Left colon (tissue), 2 donors: ENCODE measurements around the gene PSORS1C1. TPM values are rescaled to one million over a fixed set of nuclear protein-coding genes. Genes with fewer than 3 reads are reported as not detected.
"Not testable (repeated sequence)": the region's sequence is repeated elsewhere in the genome, so short reads cannot be mapped to it uniquely, and the experiment has no call there.

Source experiments
- ATAC-seq: fragments of 200-7000 bp; cut with Tn5 transposase; one replicate; pipeline ENCODE4 v1.9.1; 2020; ENCODE audit warnings: mild to moderate bottlenecking, moderate library complexity
- DNase-seq, 2 donors: peaks; one replicate each; pipeline ENCODE4 v3.0.0-alpha.2; 2020
- intact Hi-C, 2 donors: fragments of 100-400 bp; cut with DNase I in 1 of 2; cut with micrococcal nuclease in 1 of 2; formaldehyde crosslinking; loops; one replicate each; pipeline versions ENCODE4 v1.11.2 to v1.14.0; 2022; cut with DNase I, micrococcal nuclease
- total RNA-seq, 2 donors: library from RNA; stranded (reverse); fragmentation: NEBNext Ultra II Directional; extraction: Animal tissue kit (Norgen Biotek cat#: 25700); gene quantifications; one replicate each; pipeline ENCODE4 v1.2.1, GENCODE V29; 2021
- donor health status: DM: no; HTN: no; CAD: no.
- donor health status: DM: yes; HTN: yes; CAD: no.

PSORS1C1 gene
- total RNA-seq, 2 donors from 2014 or later = 4.9 to 6.7 TPM

DNA sequence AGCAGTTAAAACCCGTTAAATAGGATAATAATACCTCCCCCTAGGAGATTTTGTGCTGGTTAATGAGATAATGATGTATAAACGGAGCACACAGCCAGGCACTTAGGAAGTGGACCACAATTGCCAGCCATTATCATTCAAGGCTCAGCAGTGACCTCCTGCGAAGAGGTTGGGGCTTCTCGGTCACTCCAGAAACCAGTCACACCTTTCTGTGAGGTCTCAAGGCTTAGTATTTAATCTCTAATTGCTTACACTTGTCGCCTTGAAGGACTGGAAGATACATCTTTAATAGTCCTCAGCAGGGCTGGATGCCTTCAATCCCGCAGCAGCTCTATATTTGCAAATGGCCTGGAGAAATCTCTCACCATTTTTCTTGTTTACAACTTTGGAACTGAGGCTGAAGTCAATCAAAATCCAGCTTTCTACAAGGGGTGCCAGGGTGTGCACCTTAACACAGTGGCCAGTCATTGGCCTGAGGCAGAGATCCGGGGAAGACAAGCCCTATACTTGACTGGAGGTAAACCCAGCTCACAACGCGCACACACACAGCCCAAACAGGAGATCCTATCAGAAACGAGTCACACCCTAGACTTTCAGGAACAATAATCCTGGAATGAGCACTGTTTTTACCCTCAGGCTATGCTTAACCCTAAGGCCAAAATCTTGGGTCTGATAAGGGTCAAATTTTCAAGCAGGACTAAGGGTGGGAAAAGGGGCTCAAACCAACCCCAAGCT is 54.7 kb downstream of the PSORS1C1 start:
- intact Hi-C loops = no loop called here
- peak; percentile 21 for ATAC-seq
- DNase-seq = no peak

DNA sequence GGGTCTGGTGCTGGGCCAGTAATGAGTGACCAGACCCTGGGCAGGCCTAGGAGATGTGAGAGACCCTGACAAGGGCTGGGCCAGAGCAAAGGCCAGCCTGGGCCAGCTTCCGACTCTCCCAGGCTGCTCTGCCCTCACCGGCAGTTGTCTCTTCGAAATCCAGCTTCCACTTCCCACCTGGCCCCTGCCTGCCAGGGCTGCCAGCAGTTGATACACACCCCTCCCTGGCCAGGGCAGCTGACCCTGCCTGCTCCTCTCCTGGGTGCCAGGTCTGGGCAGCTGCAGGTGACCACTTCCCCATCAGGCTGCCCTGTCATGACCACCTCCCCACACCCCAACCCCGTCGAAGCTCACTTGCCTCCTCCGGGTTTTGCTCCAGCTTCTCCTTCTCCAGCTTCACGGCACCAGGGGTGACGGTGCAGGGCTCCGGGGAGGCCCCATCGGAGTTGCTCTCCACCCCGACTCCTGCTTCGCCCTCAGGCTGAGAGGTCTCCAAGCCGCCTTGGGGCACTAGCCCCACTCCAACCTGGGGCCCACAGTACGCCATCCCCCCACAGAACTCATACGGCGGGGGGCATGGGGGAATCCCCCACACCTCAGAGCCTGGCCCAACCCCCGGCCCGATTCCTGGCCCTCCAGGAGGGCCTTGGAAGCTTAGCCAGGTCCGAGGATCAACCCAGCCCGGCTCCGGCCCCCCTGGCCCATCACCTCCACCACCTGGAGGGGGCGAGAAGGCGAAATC is 55.4 kb downstream of the PSORS1C1 start:
- peak; percentile 12 for ATAC-seq
- DNase-seq, intact Hi-C loops: not testable (repeated sequence)

DNA sequence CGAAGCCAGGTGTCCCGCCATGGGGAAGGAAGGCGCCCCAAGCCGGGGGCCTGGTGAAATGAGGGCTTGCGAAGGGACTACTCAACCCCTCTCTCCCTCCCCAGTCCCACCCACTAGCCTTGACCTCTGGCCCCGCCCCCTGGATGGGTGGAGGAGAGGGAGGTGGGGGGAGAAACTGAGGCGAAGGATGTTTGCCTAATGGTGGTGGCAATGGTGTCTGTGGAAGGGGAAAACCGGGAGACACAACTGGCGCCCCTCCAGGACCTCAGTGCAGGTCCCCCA is 55.9 kb downstream of the PSORS1C1 start, which contains the start of gene POU5F1:
TSS of gene POU5F1 (minus strand) at position 83 of the 282 bp plus-strand sequence. CDS start at position 21, 62 bp downstream.
- DNase-seq (no peak), ATAC-seq (no peak)
- intact Hi-C loops = no loop called here

DNA sequence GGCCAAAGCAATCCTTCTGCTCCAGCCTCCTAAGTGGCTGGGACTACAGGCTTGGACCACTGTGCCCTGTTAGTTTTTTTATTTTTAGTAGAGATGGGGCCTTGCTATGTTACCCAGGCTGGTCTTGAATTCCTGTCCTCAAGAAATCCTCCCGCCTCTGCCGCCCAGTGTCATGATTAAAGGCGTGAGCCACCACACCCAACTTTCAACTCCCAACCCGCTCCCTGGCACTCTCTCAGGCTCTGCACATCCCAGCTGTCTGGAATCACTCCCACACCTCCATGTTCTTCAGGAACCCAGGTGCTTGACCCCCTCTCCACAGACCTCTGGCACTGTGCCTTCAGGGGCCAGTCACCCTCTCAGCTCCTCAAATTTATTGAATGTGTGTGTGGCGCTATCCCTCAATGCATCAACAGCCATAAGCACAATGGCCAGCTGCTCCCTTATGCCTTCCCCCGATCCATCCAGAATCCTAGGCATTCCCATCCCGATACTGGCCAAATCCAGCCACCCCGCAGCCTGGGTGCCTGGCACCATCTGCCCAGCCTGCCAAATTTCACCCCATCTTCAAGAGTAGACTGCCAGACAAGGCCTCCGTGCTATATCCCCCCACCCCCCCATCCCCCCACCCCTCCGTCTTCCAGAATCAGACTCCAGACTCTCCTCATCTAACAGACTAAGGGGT is 56.5 kb downstream of the PSORS1C1 start:
- ATAC-seq (peak; percentile 41), DNase-seq (no peak)
- intact Hi-C loops = no loop called here

DNA sequence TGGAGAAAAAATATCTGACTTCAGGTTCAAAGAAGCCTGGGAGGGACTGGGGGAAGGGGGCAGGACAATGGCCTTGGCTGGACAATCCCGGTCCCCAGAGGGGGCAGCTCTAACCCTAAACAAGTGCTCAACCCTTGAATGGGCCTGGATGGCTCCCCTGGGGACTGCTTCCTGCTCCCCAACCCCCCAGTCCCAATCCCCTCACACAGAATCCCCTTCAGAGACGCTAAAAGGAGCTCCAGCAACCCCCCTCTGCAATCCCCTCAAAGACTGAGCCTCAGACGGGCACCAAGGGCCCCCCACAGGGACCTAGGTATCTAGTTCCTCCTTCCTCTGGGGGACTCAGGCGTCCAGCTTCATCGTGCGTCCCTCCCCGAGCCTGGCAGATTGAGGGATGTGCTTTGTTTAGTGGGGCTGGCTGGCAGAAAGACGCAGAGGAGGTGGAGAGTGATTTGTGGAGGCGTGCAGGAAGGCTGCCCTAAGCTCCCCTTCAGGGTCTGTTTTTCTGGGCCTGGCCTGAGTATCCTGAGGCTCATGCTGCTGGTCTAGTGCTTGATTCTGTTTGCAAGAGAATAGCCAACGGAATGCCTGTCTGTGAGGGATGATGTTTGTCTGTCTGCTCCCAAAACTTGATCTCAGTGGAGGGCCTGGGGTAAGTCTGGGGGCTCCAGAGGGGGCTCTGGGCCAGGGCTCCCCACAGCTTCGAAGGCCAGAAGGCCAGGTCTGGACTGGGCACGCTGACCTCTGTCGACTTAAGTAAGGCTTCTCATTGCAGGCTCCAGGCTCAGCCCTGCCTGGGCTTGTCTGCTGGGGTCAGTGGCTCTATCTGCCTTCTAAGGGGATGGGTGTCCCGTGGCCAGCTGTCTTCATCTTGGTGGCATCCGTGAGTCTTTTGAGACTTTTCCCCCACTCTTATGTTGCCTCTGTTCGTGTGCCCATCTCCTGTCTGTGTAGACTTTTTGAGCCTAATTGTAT is 57.6 kb downstream of the PSORS1C1 start:
- intact Hi-C loops = no loop called here
- ATAC-seq (no peak), DNase-seq (no peak)

DNA sequence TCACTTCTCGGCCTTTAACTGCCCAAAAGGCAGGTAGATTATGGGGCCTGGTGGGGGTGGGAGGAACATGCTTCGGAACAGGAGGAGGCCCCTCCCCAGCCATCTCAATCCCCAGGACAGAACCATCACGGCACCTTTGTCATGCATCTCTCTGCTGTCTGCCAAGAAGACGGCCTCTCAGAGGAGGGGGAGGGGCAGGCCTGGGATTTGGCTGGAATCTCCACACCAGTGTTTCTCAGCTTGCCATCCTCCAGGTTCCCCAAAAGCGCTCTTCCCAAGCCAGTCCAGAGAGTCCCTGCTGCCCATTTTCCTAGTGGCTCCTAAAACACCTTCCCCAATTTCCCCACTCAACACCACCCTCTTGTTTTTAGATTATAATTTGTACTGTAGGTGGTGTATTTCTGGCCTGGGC is 58.4 kb downstream of the PSORS1C1 start:
- DNase-seq = no peak
- no peak for ATAC-seq
- intact Hi-C loops = no loop called here

DNA sequence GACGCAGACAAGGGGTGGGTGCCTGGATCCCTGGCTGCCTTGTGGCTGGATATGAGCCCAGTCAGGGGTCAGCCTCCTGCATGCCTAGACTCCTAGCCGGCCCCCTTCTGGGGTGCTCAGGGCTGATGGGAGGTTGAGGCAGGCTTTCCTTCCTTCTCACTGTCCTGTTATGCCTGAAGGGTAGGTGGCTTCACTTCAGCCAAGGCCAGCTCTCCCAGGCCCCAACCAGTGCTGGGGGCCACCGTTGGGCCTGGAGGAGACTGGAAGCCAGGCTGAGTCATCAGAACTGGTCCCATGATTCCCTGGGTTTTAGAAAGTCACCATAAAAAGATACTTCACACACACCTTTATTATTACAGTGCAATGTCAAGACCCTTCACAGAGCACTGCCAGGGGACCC is 58.8 kb downstream of the PSORS1C1 start:
- intact Hi-C loops = no loop called here

DNA sequence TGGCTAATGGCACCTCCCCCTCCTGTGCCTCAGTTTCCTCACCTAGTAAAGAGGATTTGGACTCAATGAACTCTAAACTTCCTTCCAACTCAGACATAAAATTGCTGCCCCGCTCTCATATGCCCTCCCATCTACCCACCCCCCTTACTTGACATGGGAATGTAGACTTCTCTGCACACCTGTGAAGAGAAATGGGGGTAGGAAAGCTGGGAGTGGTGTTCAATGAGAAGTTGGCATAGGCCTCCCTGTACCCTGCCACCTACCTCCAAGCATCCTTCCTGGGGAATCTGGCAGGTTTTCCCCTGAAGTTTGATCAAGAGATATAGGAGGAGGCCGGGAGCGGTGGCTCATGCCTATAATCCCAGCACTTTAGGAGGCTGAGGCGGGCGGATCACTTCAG is 59.8 kb downstream of the PSORS1C1 start:
- intact Hi-C loops = no loop called here
- no peak for DNase-seq

More for the DNA sequence above, 58.8 kb downstream of the PSORS1C1 start:
- ATAC-seq (no peak), DNase-seq (no peak)

DNA sequence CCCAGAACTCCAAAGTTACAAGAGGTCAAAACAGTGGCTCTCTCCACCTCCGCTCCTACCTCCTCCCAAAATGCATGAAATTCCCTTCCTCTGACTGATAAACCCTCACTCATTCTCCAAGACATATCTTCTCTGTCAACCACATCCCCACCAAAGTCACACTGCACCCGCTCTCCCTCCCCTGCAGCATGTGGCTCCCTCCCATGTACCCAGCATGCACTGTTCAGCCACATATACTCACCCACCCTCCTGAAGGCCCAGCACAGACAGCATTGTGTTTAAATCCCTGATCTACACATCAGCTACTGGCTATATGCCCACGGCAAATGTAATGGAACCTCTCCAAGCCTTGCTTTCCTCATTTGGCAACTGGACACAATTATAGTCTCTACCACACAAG is 61.4 kb downstream of the PSORS1C1 start:
- DNase-seq = no peak
- intact Hi-C loops = no loop called here
- ATAC-seq = no peak

More for the DNA sequence above, 59.8 kb downstream of the PSORS1C1 start:
- ATAC-seq = no peak

DNA sequence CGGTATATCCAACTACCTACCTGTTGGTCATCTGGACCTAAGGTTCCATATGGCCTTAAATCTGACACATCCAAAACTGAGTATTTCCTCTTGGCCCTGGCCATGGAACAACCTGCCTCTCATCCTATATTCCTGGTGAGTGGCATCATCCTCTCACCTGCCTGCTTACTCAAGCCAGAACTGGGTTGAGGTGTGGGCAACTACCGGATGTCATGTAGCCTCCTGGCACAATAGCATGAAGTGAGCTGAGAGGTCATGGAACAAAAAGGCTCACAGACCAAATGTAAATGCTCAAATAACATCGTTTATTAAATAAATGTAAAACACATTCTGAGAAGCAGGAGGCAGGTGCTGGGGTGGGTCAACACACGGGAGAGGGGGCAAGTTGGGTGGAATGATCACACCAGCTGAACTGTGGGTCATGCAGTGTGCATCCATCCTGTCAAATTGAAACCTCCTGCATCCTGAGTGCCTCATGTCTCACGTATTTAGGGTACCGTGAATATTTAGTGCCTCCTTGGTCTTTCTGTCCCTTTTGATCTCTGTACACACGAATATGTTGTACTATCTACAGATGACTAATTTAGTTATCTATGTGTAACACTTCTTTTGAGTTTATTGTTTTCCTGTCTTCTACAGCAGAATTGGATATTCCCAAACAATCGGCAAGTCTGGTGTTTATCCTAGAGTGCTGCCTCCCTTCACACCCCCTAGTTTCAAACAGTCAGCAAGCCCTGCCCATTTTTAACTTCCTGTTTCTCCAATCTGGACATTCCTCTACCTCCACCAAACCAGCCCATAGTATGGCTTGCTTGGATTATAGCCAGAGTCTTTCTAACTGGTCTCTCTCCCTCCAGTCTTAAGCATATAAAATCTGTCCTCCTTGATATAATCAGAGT is 63.8 kb downstream of the PSORS1C1 start:
- peak; percentile 85 for ATAC-seq
- intact Hi-C loops = no loop called here
- no peak for DNase-seq

DNA sequence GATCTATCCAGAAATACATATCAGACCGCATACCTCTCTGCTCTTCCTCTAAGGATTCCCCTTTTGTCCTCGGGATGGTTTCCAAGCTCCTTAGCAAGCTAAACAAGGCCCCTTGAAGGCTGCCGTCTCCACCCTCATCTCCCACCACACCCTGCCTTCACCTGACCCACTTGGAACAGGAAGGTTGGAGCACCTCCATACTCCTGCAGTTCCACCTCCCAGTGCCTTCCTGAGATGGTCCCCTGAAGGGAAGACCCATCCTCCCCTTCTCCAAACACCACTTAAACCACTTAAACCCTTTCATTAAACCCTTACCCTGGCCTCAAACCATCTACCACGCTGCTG is 64.4 kb downstream of the PSORS1C1 start:
- no peak for DNase-seq
- intact Hi-C loops = no loop called here
- peak; percentile 68 for ATAC-seq

DNA sequence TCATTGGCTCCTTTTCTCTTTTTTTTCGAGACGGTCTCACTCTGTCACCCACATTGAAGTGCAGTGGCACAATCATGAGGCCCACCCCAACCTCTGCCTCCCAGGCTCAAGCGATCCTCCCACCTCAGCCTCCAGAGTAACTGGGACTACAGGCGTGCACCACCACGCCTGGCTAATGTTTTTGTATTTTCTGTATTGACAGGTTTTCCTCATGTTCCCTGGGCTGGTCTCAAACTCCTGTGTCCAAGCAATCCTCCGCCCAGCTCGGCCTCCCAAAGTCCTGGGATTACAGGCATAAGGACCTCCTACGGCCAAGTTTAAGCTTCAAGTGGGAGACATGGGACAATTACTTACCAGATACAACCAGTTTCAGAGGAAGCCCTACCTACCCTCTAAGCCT is 65.3 kb downstream of the PSORS1C1 start:
- ATAC-seq (no peak), DNase-seq (no peak)
- intact Hi-C loops = no loop called here

DNA sequence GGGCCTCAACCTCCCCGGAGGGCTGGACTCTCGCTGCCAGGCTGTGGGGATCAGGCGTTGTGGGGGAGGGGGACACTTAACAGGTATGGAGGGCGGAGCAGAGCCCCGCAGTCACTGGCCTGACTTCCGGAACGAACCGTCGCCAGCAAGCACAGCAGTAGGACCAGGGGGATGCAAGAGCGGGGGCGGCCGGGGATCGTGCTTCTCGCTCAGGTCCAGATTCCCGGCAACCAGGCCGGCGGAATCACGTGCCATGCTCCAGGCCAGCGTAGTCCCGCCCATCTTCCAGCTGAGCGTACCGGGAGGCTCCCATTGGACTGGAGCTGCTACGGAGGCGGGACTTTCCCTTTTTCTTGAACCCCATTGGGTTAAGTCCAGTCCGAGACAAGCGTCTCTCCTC is 65.9 kb downstream of the PSORS1C1 start:
- intact Hi-C loops = no loop called here
- DNase-seq = peak in 1 of 2 donors; percentile 62
- peak; percentile 38 for ATAC-seq

DNA sequence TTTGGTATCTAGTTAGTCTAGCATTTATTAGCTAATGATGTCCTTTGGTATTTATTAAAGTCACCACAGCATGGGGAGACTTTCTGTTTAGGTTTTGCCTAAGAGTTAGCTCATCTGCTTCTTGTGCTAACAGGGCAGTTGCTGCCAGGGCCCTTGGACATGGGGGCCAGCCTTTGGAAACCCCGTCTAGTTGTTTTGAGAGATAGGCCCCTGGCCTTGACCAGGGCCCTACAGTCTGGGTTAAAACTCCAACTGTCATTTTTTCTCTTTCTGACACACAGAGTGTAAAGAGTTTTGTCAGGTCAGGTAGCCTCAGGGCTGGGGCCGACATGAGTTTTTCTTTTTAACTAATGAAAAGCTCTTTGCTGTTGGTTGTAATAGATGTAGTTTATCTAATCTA is 68.7 kb downstream of the PSORS1C1 start:
- DNase-seq, intact Hi-C loops, ATAC-seq: not testable (repeated sequence)

DNA sequence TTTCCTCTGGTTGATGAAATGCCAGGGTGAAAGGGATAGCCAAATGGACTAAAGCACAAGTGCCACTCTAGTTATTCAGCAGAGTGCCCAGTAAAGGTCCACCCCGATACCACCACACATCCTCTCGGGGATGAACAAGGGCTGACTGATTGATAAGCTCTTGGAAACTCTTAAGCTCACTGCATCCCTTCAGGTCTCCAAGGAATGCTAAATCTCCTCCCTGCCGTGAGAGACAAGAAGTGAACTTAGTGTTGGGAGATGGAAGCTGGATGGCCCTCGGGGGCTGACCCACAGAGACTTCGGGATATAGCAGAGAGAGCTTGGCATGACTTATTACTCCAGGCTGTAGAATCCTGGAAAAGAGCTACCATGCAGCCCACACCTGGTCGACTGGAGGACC is 69.3 kb downstream of the PSORS1C1 start:
- ATAC-seq, intact Hi-C loops, DNase-seq: not testable (repeated sequence)

DNA sequence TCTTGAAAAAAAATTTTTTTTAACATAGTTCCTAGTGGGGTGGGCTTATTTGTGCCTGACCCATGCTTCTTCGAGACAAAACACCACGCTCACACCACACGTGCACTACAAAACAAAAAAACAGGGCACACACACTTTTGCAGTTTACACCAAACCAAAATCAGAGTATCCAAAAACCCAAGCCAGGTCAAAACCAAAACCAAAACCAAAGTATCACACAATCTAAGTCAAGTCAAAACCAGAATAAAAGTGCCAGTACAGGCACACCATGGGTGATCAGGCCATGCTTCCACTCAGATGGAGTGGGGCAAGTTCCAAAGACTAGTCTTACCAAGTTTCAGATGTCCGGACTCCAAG is 71.1 kb downstream of the PSORS1C1 start:
- DNase-seq, intact Hi-C loops: not testable (repeated sequence)
- ATAC-seq = peak; percentile 0

DNA sequence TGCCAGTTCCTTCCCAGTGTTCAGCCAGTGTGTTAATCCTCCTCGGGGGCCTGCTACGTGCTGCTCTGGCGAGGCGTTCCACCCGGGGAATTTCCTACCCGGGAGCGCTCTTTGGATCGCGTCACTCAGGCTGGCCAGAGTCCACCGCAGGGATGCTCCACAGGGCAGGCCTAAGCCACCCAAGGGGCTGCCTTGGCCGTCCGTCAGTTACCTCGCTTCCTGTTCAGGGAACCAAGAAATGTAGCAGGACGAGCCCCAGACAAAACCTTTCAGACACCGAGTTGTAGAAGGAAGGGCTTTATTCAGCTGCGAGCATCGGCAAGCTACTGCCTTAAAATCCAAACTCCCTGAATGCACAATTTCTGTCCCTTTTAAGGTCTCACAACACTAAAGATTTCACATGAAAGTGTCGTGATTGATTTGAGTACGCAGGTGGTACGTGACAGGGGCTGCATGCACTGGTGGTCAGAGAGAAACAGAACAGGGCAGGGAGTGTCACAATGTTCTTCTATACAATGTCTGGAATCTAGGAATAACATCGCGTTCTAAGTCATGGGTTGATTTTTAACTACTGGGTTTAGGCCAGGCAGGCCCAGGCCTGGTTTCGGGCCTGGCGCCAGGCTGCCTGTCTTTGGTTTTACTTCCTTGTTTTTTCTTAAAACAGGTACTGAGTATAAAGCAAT is 71.6 kb downstream of the PSORS1C1 start:
- peak; percentile 53 for ATAC-seq
- intact Hi-C loops = no loop called here
- peak; percentile 80 to 81 for DNase-seq
